GM18873 (cell line): Measurements from ENCODE around the gene UNC79.
"Not testable (repeated sequence)": the region's sequence is repeated elsewhere in the genome, so short reads cannot be mapped to it uniquely, and the experiment has no call there.

ENCODE experiments used
- ATAC-seq: cut with Tn5 transposase; IDR thresholded peaks from one replicate; pipeline ENCODE4 v1.9.1; 2021; ENCODE audit warnings: mild to moderate bottlenecking, moderate library complexity, moderate number of reproducible peaks; ENCODE audit not compliant: unreplicated experiment, low FRiP score

Gene UNC79

GRCh38 chr14:93490001-93490400, 59.3 kb downstream of the UNC79 start:
- no peak for ATAC-seq

- ATAC-seq, result no peak
Measured at GRCh38 chr14:93493054-93493453, 62.3 kb downstream of the UNC79 start.

- ATAC-seq, result not testable (repeated sequence)
Measured at GRCh38 chr14:93493622-93494021, 62.9 kb downstream of the UNC79 start.

GRCh38 chr14:93496856-93497741, 66.4 kb downstream of the UNC79 start:
- ATAC-seq, result no peak

GRCh38 chr14:93510056-93510455, 79.3 kb downstream of the UNC79 start:
- no peak for ATAC-seq

GRCh38 chr14:93511001-93511400, 80.3 kb downstream of the UNC79 start:
- no peak for ATAC-seq

- no peak for ATAC-seq
Measured at GRCh38 chr14:93520053-93520607, 89.4 kb downstream of the UNC79 start.

- ATAC-seq, result no peak
Measured at GRCh38 chr14:93522221-93522620, 91.5 kb downstream of the UNC79 start.

- not testable (repeated sequence) for ATAC-seq
Measured at GRCh38 chr14:93525216-93525615, 94.5 kb downstream of the UNC79 start.

- no peak for ATAC-seq
Measured at GRCh38 chr14:93525696-93526451, 95.1 kb downstream of the UNC79 start.

GRCh38 chr14:93527203-93527607, 96.5 kb downstream of the UNC79 start:
- ATAC-seq, result no peak

GRCh38 chr14:93528884-93529558, 98.3 kb downstream of the UNC79 start:
- ATAC-seq, result no peak

- no peak for ATAC-seq
Measured at GRCh38 chr14:93531644-93532043, 100.9 kb downstream of the UNC79 start.

- ATAC-seq, result no peak
Measured at GRCh38 chr14:93532541-93532940, 101.8 kb downstream of the UNC79 start.

- no peak for ATAC-seq
Measured at GRCh38 chr14:93533437-93533836, 102.7 kb downstream of the UNC79 start.

- ATAC-seq, result peak; percentile 73
Measured at GRCh38 chr14:93533842-93534241, 103.1 kb downstream of the UNC79 start.

GRCh38 chr14:93535537-93535936, 104.8 kb downstream of the UNC79 start:
- ATAC-seq, result no peak

GRCh38 chr14:93536945-93537344, 106.2 kb downstream of the UNC79 start:
- ATAC-seq, result no peak

GRCh38 chr14:93537951-93538350, 107.2 kb downstream of the UNC79 start:
- no peak for ATAC-seq

GRCh38 chr14:93538413-93538812, 107.7 kb downstream of the UNC79 start:
- ATAC-seq, result no peak

- no peak for ATAC-seq
Measured at GRCh38 chr14:93540235-93540634, 109.5 kb downstream of the UNC79 start.
